NOMO-1 treated with dmso at 0.1 percent for 144 hours (cell line): ENCODE results near the gene ZNF555.
"Not testable (repeated sequence)": the region's sequence is repeated elsewhere in the genome, so short reads cannot be mapped to it uniquely, and the experiment has no call there.

ENCODE experiments used
- DNase-seq: peaks from one replicate; lab custom pipeline; 2025; ENCODE audit not compliant: unreplicated experiment; lab: John Stamatoyannopoulos, UW

Gene ZNF555

GRCh38 chr19:2806736-2807378, 34.4 kb upstream of the ZNF555 start:
- DNase-seq: no peak

GRCh38 chr19:2807379-2808128, 33.7 kb upstream of the ZNF555 start:
- DNase-seq: no peak

GRCh38 chr19:2808129-2808941, 32.9 kb upstream of the ZNF555 start:
- DNase-seq: no peak

- DNase-seq: no peak
These were observed 31.7 kb upstream of the ZNF555 start for GRCh38 chr19:2809387-2810140.

GRCh38 chr19:2810141-2811091, 30.9 kb upstream of the ZNF555 start:
- no peak for DNase-seq

GRCh38 chr19:2811221-2811722, 30.0 kb upstream of the ZNF555 start:
- no peak for DNase-seq

GRCh38 chr19:2811735-2812413, 29.4 kb upstream of the ZNF555 start:
- DNase-seq: no peak

GRCh38 chr19:2812414-2813234, 28.7 kb upstream of the ZNF555 start:
- DNase-seq: no peak

GRCh38 chr19:2813235-2814160, 27.8 kb upstream of the ZNF555 start:
- DNase-seq: no peak

GRCh38 chr19:2814426-2814825, 26.8 kb upstream of the ZNF555 start:
- no peak for DNase-seq

GRCh38 chr19:2815191-2815614, 26.1 kb upstream of the ZNF555 start:
- DNase-seq: no peak

GRCh38 chr19:2815923-2816322, 25.4 kb upstream of the ZNF555 start:
- DNase-seq: no peak

- DNase-seq: no peak
These were observed 24.6 kb upstream of the ZNF555 start for GRCh38 chr19:2816641-2817040.

- DNase-seq: not testable (repeated sequence)
These were observed 23.9 kb upstream of the ZNF555 start for GRCh38 chr19:2817237-2817829.

- DNase-seq: peak; percentile 90
These were observed 21.6 kb upstream of the ZNF555 start, which contains the start of gene ZNF554 for GRCh38 chr19:2819540-2820111. TSS of gene ZNF554 (plus strand) at chr19:2819868. CDS start at chr19:2820072, 204 bp downstream.

GRCh38 chr19:2820112-2820702, 21.1 kb upstream of the ZNF555 start:
- DNase-seq: no peak
